Caco-2 (cell line): Measurements from ENCODE around the gene CBX1. TPM values are rescaled to one million over a fixed set of nuclear protein-coding genes. Genes with fewer than 3 reads are reported as not detected.

Experiments
- BruUV-seq: library from RNA; stranded (reverse); fragments of 400-500 nt; replicated peaks from 2 replicates; lab custom pipeline; 2021; lab: Mats Ljungman, UMichigan
- CTCF ChIA-PET: fragments of 300-600 bp; sonication (Branson Sonifier 250); formaldehyde crosslinking; loops from one replicate; lab custom pipeline; 2022; ENCODE audit warnings: antibody characterized with exemption; lab: Charles Lee
- POLR2A ChIA-PET: fragments of 300-600 bp; sonication (Branson Sonifier 250); formaldehyde crosslinking; loops from one replicate; lab custom pipeline; 2022; ENCODE audit warnings: antibody characterized with exemption; lab: Charles Lee
- DNase-seq, 2 experiments: peaks; one replicate each; pipeline versions ENCODE4 v3.0.0 to v3.0.0-alpha.2; 2020 to 2022
- H3K27me3 ChIP-seq: replicated peaks from 2 replicates; pipeline ENCODE4 v1.6.0; 2011; ENCODE audit warnings: low read length; ENCODE audit not compliant: control insufficient read depth, insufficient read depth
- H3K36me3 ChIP-seq: 2 replicates; pipeline ENCODE4 v1.5.1; 2011; ENCODE audit warnings: low read length; ENCODE audit not compliant: control insufficient read depth, insufficient read depth
- H3K4me1 ChIP-seq: fragments of 250-450 bp; sonication (Bioruptor Pico); 2 replicates; pipeline ENCODE4 v1.5.1; 2020; ENCODE audit warnings: mild to moderate bottlenecking
- H3K4me3 ChIP-seq: 2 replicates; pipeline ENCODE4 v1.5.1; 2011; ENCODE audit warnings: low read depth, mild to moderate bottlenecking, control low read depth, low read length
- H3K9me3 ChIP-seq: fragments of 250-450 bp; sonication (Bioruptor Pico); 2 replicates; pipeline ENCODE4 v1.5.1; 2020; ENCODE audit warnings: mild to moderate bottlenecking, moderate library complexity
- H3K27ac Mint-ChIP-seq: one replicate; pipeline ENCODE4 v1.8.0; 2022; ENCODE audit warnings: mixed read lengths; ENCODE audit not compliant: unreplicated experiment
- H3K27me3 Mint-ChIP-seq: one replicate; pipeline ENCODE4 v1.8.0; 2022; ENCODE audit warnings: mixed read lengths; ENCODE audit not compliant: insufficient read depth, unreplicated experiment
- H3K36me3 Mint-ChIP-seq: one replicate; pipeline ENCODE4 v1.8.0; 2022; ENCODE audit warnings: mild to moderate bottlenecking, mixed read lengths; ENCODE audit not compliant: insufficient read depth, unreplicated experiment
- H3K4me1 Mint-ChIP-seq: one replicate; pipeline ENCODE4 v1.8.0; 2022; ENCODE audit warnings: low read depth, mixed read lengths; ENCODE audit not compliant: unreplicated experiment
- H3K4me3 Mint-ChIP-seq: one replicate; pipeline ENCODE4 v1.8.0; 2022; ENCODE audit warnings: mild to moderate bottlenecking, moderate library complexity, mixed read lengths; ENCODE audit not compliant: unreplicated experiment
- H3K9me3 Mint-ChIP-seq: one replicate; pipeline ENCODE4 v1.8.0; 2022; ENCODE audit warnings: mixed read lengths; ENCODE audit not compliant: unreplicated experiment
- intact Hi-C: fragments of 100-400 bp; cut with micrococcal nuclease; formaldehyde crosslinking; loops from one replicate; pipeline ENCODE4 v1.10.0; 2022; ENCODE audit not compliant: unreplicated experiment
- total RNA-seq: library from RNA; stranded (reverse); gene quantifications from 2 replicates; pipeline ENCODE4 v1.2.3, GENCODE V29; 2022
- TF ChIP-seq, protein P1 (sequence below), 2 experiments: fragments of 200-600 bp in 1 of 2; IDR thresholded peaks; 1 replicate in 1 of 2; 2 replicates in 1 of 2; pipeline versions ENCODE4 v1.5.1 to v1.8.0; 2011 to 2022; ENCODE audit warnings: antibody characterized with exemption in 1 of 2, control low read depth in 1 of 2, inconsistent platforms in 1 of 2, low read depth in 1 of 2, low read length in 1 of 2, mild to moderate bottlenecking in 1 of 2, moderate library complexity in 1 of 2; ENCODE audit not compliant: insufficient read depth in 1 of 2, severe bottlenecking in 1 of 2, unreplicated experiment in 1 of 2

Gene CBX1
- total RNA-seq, 1 experiment from 2014 or later, result 213 TPM

DNA sequence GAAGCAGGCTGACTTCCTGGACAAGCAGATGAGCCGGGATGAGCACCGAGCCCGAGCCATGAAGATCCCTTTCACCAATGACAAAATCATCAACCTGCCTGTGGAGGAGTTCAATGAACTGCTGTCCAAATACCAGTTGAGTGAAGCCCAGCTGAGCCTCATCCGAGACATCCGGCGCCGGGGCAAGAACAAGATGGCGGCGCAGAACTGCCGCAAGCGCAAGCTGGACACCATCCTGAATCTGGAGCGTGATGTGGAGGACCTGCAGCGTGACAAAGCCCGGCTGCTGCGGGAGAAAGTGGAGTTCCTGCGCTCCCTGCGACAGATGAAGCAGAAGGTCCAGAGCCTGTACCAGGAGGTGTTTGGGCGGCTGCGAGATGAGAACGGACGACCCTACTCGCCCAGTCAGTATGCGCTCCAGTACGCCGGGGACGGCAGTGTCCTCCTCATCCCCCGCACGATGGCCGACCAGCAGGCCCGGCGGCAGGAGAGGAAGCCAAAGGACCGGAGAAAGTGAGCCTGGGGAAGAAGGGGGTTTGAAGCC lies 42.1 kb downstream of the CBX1 start:
- H3K4me1 ChIP-seq, result peaks cover 14% of the 10 kb centered on the region
- Mint-ChIP-seq H3K4me3 (no peak overlapping the region), H3K27me3 (no peaks in the 10 kb centered on the region), H3K36me3 (peaks cover 94% of the 10 kb centered on the region), H3K27ac (peak overlapping the region; percentile 65), H3K9me3 (no peaks in the 10 kb centered on the region), H3K4me1 (peaks cover 38% of the 10 kb centered on the region)
- H3K27me3 ChIP-seq, result no peaks in the 10 kb centered on the region
- no TSS peak for BruUV-seq
- intact Hi-C loops, result no loop called here
- TF ChIP-seq, protein P1, sequence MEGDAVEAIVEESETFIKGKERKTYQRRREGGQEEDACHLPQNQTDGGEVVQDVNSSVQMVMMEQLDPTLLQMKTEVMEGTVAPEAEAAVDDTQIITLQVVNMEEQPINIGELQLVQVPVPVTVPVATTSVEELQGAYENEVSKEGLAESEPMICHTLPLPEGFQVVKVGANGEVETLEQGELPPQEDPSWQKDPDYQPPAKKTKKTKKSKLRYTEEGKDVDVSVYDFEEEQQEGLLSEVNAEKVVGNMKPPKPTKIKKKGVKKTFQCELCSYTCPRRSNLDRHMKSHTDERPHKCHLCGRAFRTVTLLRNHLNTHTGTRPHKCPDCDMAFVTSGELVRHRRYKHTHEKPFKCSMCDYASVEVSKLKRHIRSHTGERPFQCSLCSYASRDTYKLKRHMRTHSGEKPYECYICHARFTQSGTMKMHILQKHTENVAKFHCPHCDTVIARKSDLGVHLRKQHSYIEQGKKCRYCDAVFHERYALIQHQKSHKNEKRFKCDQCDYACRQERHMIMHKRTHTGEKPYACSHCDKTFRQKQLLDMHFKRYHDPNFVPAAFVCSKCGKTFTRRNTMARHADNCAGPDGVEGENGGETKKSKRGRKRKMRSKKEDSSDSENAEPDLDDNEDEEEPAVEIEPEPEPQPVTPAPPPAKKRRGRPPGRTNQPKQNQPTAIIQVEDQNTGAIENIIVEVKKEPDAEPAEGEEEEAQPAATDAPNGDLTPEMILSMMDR (IDR thresholded peaks at IDR 0.05; ENCODE audit: insufficient read depth in 1 of 2, low read depth in 1 of 2, low read length in 1 of 2, severe bottlenecking in 1 of 2, unreplicated experiment in 1 of 2), result no peak
- ChIA-PET CTCF (interaction anchor here (1.2 to 2.3 kb wide), 4 partner anchors 9 to 88 kb away, joined by 3 to 17 read pairs (median 8); partner anchors contain the start of genes CDK5RAP3 and NFE2L1), POLR2A (interaction anchor here (4.2 kb wide), 1 partner anchor 11 kb away, joined by 27 read pairs; the partner anchor contains the start of gene NFE2L1)
- peaks cover 25% of the 10 kb centered on the region for H3K36me3 ChIP-seq
- DNase-seq, result no peak
- H3K9me3 ChIP-seq, result no peaks in the 10 kb centered on the region
- no peak overlapping the region for H3K4me3 ChIP-seq

- H3K4me1 ChIP-seq, result peaks cover 14% of the 10 kb centered on the region
- Mint-ChIP-seq H3K36me3 (peaks cover 91% of the 10 kb centered on the region), H3K27me3 (no peaks in the 10 kb centered on the region), H3K4me1 (peaks cover 33% of the 10 kb centered on the region), H3K9me3 (no peaks in the 10 kb centered on the region), H3K4me3 (no peak overlapping the region), H3K27ac (peak overlapping the region; percentile 65)
- DNase-seq, result no peak
- CTCF ChIA-PET, result interaction anchor here (0.6 to 2.3 kb wide), 8 partner anchors 10 to 808 kb away, joined by 3 to 17 read pairs (median 4); partner anchors contain the start of genes CDK5RAP3, NFE2L1 and SNX11
- intact Hi-C loops, result no loop called here
- BruUV-seq, result no TSS peak
- H3K4me3 ChIP-seq, result no peak overlapping the region
- peaks cover 29% of the 10 kb centered on the region for H3K36me3 ChIP-seq
- H3K9me3 ChIP-seq, result no peaks in the 10 kb centered on the region
- no peaks in the 10 kb centered on the region for H3K27me3 ChIP-seq
- TF ChIP-seq, protein P1 (IDR thresholded peaks at IDR 0.05; ENCODE audit: insufficient read depth in 1 of 2, low read depth in 1 of 2, low read length in 1 of 2, severe bottlenecking in 1 of 2, unreplicated experiment in 1 of 2), result no peak
- POLR2A ChIA-PET, result interaction anchor here (4.2 kb wide), 1 partner anchor 10 kb away, joined by 27 read pairs; the partner anchor contains the start of gene NFE2L1
Observed at GRCh38 chr17:48058393-48059124, 42.7 kb downstream of the CBX1 start.

- no peaks in the 10 kb centered on the region for H3K27me3 ChIP-seq
- no peak for DNase-seq
- ChIA-PET POLR2A (interaction anchor here (0.5 to 4.2 kb wide), 2 partner anchors 9 to 85 kb away, joined by 4 to 27 read pairs; partner anchors contain the start of gene NFE2L1), CTCF (interaction anchor here (0.5 to 2.3 kb wide), 8 partner anchors 9 to 87 kb away, joined by 3 to 17 read pairs (median 4); partner anchors contain the start of genes CDK5RAP3, NFE2L1 and SNX11)
- H3K4me1 ChIP-seq, result peaks cover 23% of the 10 kb centered on the region
- Mint-ChIP-seq H3K36me3 (peaks cover 87% of the 10 kb centered on the region), H3K4me1 (peaks cover 39% of the 10 kb centered on the region), H3K9me3 (no peaks in the 10 kb centered on the region), H3K27ac (peak overlapping the region; percentile 97), H3K27me3 (no peaks in the 10 kb centered on the region), H3K4me3 (no peak overlapping the region)
- H3K36me3 ChIP-seq, result peaks cover 29% of the 10 kb centered on the region
- intact Hi-C loops, result no loop called here
- BruUV-seq, result no TSS peak
- H3K4me3 ChIP-seq, result no peak overlapping the region
- TF ChIP-seq, protein P1 (IDR thresholded peaks at IDR 0.05; ENCODE audit: insufficient read depth in 1 of 2, low read depth in 1 of 2, low read length in 1 of 2, severe bottlenecking in 1 of 2, unreplicated experiment in 1 of 2), result no peak
- no peaks in the 10 kb centered on the region for H3K9me3 ChIP-seq
Observed at GRCh38 chr17:48057626-48058025, 43.7 kb downstream of the CBX1 start.
